Measurements from ENCODE around the gene SORCS1.

The SORCS1 gene

DNA sequence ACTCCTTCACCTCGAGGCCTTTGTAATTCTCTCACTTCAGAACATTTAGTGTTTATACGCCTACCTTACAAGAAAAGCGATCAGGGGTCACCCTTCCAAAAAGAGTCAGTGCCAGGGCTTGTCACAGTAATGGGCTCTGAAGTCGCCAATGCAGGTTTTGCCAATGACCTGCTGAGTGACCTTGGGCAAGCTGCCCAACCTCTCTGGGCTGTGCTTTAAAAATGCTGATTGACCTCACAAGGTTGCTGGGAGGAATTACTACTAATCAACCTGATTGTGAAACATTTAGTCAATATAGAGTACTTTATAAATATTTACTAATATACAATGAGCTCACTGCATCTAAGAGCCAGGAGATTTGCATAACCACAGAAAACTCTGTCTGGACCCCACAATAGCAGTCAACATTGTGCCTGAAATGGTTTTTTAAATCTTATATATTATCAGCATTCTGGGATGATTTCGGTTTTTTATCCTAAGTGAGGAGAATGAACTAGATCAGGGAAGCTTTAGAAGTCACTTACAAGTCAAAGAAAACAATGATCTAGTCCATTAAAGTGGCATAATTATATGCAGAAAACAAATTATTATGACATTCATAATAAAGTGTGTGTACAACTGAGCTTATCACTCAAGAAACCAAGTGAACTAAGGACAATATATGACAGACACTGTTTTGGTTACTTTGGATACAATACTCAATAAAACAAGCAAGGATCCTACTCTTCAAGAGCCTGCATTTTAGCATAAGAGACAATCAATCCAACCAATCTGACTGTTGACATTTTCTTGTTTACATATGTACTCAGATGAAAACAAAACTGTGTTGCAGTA is 290.5 kb downstream of the SORCS1 start:
- no peak for FAIRE-seq

DNA sequence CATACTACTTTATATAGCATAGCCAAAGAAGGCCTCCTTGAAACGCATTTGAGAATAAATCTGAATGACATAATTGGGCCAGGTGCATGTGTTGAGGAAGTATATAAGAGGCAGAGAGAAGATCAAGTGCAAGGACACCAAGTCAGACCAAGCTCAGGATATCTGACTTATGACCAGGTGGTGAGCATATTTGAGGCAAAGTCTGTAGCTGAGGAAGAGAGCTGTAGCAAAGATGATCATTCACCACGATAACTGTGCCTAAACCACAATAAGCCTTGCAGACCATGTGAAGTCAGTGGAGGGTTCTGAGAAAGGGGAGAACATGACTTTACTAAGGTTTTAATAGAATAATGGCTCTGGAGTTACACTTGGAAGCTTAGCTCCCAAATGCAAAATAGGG is 292.3 kb downstream of the SORCS1 start:
- no peak for FAIRE-seq

DNA sequence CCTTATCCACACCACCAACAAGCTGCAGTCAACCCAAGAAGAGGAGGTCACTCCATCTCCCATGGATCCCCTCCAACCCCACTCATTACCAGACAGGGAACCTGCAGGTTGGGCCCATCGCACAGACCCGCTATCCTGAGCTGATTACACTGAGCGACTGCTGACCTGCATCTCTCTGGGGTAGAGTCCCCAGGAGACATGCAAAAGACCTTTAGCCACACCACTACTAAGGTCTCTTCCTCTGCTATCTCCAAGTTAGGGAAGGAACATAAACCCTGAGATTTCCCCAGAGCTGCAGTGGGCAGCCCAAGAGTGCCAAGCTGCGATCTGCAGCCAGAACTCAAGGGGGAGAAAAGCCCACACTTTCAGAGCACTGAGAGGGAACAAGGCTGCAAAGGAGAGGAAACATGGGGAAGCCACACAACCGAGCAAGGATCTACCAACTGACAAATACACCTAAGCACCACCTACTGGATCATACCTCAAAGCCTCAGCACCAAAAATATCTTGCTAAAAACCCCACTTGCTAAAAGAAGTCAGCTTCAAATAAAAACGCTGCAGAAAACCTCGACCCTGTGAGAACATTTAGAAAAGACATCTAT is 298.2 kb downstream of the SORCS1 start:
- FAIRE-seq: no peak

DNA sequence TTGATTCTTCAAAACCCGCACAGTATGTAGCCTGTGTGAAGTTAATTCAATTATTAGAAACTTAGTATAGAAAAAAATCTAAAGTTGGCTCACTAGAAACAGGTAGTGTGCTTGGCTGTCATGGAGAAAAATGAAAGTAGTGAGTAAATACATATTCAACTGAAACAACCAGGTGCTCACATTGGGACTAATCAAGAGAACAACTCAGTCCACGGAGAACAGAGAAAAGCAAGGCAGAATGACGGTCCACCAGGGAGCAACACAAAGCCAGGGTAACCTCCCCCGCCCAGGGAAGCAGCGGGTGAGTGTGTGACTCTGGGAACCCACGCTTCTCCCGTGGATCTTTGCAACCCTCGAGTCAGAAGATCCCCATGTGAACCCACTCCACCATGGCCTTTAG is 300.5 kb downstream of the SORCS1 start:
- no peak for FAIRE-seq

DNA sequence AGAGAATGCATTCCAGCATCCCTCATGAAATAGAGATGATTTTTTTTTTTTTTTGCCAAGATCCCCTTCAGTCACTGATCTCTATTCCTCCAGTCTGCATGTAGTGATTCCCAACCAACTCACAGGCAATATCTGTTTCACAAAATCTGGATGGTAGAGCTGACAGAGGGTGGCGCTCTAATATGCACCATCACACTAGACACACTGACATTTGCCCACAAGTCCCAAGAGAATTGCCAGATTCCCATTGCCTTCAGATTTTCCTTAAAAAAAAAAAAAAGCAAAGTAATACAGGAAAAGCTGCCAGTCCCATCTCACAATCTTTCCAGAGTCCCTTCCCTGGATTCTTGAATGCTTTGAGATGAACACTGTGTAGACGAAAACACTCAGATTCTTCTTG is 301.0 kb downstream of the SORCS1 start:
- FAIRE-seq: no peak

DNA sequence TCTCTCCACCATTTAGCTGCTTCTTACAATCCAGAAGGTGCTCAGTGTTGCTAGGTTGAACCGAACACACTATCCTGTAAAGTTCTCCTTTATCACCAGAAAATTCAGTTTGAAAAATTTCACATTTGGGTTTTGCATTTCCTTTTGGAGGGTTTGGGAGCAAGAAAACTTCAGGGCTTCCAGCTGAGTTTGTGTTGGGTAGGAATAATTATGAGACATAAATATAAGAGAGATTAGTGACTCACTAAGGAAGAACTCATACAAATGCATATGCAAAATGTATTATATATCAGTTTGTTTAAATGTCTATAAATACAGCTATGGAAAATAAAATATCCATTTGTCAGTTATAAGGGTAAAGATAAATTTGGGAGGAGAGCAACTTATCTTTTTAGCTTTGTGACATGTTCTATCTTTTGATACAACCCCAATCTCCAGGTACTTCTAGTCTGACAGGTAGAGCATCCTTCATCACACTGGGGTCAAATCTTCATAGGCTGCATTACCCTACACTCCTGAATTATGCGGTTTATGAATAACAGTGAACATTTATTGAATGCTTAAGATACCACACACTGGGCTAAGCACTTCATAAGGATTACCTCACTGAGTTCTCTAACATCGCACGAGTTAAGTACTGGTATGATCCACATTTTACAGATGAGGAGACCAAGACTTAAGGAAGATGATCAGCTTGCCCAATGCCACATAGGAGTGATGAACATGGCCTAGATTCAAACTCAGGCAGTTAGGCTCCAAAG is 304.4 kb downstream of the SORCS1 start:
- FAIRE-seq: no peak

DNA sequence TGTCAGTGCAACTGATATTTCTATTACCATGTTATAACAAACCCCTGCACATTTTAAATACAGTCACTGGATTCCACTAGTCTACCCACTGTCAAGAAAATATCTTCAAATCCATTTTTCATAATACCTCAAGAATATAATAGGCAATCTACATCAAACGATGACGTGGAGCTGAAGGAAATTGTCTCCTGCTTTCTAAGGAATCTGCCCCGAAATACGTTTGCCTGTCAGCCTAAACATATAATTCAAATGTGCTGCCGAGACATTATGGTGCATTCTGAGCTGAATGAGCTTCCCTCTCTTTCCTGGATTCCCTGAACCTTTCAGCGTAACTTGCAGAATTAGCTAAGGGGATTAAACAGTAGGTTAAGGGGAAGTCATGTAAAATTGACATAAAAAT is 306.8 kb downstream of the SORCS1 start:
- no peak for FAIRE-seq

DNA sequence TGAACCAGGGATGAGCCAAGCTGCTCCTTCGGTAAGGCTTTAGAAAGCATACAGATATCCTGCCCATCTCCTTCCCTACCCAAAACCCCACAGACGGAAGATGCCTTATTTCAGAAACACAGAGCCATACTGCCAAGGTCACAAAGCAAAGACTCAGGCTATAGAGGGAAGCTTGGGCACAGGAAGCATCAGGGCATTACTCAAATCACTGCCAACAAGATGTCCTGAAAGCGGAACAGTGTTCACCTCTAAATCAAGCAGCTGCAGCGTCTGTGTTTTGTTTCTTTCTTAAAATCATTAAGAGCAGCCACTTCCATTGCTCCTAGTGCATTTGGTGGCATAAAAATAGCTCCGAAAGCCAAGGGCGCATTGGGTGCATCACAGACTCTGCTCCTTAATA is 307.3 kb downstream of the SORCS1 start:
- no peak for FAIRE-seq

DNA sequence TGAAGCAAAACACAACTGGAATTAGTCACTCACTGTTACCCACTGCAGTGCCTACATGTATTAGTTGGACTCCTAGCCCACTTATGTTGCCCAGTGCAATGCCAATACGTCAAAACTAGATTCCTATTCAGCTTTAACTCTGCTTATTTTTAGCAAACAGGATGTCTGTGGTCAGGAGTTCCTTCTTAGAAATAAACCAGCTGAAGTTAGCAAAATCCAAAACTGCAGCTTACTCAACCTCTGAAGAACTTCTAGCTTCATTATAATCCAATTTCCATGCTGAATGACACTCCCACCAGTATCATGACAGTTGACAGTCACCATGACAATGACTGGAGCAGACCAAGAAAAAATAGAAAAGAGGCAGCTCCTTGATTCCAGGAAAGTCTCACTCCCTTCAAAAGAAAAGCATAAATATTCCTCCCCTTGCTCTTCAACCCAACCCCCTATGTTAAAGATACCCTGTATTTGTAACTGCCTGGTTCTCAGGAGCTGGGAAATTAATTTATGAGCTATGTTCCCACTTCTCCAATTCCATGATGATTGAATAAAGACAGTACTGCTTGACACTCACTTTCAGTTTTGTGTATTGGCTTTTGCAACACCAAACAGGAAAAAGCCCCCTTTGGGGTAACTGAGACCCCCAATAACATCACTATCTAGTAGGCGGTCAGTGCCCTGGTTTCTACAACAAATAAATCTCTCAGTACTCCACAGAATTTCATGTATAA is 327.4 kb downstream of the SORCS1 start:
- no peak for FAIRE-seq

DNA sequence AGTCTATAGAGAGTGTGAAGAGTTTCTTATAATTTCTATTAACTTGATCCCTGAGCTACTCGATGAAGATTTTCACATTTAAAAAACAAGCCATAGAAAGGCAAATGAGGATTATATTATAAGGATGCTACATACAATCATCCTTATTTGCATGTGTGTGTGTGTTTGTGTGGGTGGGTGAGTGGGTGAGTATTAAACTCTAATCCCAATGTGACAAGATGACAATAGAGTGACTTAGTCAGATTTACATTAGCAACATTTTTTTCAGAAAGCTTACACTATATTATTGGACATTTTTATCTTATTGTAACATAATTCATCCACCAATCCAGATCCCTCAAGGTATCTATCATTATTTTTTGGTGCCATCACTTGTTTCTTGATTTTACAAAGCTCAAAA is 331.7 kb downstream of the SORCS1 start:
- FAIRE-seq: no peak

DNA sequence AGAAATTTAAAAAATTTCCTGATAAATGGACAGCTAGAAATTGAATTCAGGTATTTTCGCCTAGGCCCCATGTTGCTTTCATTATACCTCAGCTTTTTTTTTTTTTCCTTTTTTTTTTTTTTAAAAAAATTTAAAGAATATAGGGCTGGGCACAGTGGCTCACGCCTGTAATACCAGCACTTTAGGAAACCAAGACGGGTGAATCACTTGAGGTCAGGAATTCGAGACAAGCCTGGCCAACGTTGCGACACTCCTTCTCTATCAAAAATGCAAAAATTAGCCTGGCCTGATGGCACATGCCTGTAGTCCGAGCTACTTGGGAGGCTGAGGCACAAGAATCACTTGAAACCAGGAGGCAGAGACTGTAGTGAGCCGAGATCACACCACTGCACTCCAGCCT is 334.0 kb downstream of the SORCS1 start:
- FAIRE-seq: no peak

DNA sequence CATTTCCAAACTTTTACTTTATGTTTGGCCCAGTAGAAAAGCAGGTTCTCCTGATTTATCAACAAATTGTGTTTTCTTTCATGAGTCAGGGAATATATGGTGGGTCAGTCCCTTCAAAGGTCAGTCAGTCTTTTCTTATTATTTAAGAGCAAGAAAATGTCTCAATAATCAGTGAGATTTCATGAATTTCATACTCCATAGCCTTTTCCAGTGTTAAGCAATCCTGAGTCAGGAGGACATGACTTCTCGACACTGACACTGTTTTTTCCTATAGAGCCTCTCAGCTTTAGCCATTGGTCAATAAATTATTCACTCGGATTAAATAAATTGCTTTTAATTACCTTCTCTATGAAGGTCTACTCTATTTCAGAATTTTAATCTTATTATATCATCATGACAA is 334.5 kb downstream of the SORCS1 start:
- FAIRE-seq: no peak

DNA sequence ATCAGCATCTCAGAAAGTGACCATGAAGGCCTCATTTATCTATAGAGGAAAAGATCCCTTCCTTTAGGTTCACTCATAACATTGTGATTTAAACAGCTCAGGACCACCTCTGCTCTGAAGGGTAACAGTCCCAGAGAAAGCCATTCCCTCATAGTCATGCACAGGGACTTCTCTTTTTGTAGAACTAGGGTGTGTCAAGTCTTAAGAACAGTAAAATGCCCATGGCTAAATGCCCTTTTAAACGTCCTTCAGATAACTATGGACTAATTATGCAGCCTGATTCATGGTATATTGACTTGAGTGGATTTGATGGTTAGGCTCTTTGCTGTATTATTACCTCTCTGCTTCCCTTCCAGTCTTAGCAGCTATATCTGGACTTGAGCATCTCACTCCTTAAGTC is 337.8 kb downstream of the SORCS1 start:
- FAIRE-seq: no peak

DNA sequence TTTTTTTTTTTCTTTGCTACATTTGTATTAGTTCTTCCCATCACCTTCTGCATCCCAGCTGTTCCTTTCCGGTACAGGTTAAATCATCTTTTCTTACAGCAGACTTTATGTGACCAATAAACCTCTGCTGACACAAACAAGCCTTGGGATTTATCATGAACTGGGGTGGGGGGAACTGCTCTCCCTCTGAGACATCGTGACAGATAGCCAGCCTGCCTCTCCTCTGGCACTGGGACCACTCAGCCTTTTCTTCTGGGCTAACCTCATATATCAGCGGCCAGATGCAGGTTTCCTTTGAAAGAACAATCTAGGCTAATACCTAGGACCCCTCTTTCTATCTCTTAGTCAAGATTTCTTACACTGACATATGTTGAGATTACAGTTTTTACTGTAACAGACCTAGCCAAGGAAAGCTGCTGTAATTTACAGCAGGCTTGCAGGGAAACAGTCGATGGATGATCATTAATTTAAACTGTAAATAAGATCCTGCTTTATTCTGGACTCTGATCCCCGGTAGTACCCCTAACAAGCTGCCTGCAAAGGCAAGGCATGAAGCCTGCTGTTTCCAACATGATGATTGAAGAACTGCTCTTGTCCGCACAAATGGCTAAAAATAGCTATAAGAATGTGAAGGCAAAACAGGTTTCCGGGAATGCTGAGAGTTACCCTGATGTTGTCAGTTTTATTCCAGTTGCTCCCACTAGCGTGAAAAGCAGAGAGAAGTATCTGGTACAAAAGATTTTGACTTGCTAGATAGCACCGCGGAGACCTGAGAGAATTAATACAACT is 338.7 kb downstream of the SORCS1 start:
- no peak for FAIRE-seq

DNA sequence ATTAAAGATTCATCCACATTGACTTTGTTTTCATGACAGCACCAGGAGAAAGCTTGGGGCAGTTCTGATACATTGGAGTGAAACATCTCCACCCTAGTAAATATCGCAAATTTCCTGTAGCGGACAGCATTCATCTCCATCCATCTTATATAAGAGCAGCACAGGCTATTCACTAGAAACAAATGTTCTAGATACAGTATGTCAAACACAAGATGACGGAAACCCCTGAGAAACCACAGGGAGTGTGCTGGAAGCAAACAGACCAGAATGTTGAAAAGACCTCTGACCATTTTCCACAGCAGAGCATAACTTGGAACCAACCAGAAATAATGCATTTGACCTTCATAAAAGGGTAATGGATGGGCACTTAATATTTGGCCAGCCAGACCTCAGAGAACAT is 343.9 kb downstream of the SORCS1 start:
- no peak for FAIRE-seq

DNA sequence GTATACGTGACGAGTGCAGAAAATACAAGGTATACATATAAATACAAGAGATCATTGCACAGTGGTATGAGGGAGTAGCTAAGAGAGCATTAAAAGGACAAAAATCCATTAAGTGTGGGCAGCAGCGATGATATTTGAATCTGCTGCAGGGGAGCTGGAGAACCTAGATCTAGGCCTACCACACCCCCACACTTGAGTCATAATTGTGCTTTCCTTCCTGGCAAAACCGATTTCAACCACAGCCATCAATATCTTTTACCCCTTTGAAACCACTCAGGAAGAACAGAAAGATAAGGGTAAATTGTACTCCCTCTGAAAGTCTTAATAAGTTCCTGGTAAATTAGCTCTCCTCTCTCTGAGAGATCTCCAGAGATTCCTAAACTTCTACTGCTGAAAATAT is 345.0 kb downstream of the SORCS1 start:
- no peak for FAIRE-seq

DNA sequence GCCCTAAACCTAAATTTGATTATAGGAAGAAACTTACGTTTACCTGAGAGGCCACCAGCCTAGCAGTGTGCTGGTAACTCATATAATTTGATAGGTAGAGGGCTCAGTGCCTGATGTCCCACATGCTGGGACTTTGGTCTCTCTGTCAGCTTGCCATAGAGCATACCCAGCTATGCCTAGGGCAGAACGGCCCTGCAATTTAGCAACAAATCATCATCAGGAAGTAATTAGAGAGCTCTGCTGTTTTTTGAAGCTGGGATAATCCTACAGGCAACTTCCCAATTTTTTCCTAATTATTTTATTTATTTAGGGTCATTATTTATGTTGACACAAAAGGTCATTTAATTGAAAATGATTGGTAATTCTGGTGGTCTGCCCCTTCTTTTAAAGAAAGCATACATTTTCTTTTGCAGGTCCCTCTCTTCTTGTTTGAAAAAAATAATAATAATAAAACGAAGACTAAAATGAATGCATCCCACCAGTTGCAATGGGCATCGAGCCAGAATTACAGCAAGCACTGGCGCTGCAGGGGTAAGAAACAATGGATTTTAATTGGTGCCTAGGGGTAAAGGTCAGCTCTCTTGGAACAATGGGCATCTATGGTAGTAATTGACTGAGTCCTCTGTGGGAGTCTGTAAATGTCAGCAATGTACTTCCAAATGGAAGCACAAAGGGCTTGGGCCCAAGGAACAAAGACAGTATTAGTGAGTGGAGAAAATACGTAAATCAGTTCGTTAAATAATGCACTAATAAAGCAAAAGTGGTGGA is 348.0 kb downstream of the SORCS1 start:
- FAIRE-seq: no peak

DNA sequence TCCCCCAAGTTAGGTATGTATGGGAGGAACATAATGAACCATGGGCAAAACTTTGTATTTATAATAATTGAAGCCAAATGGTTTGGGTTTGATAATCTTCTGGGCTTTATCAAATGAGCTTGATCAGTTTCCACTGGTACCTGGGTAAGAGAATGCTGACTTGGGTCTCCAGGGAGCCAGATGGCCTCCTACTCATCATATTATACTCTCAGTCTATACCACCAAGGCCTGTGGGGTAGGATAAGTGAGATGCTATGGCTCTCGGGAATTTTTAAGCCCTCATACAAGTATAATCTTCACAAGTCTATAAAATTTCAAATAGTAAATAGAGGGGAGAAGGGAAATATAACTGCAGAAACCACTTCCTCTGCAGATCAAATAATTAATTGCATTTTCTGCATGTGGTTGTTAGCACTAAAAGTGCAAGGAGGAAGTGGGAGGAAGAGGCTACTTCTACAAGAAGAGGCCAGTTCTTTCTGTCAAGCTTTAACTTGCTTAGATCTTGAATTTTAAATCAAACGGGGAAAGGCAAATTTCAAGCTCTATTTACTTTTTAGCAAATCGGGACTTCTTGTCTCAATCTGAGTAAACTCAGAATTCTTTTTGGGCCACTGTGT is 349.0 kb downstream of the SORCS1 start:
- no peak for FAIRE-seq

DNA sequence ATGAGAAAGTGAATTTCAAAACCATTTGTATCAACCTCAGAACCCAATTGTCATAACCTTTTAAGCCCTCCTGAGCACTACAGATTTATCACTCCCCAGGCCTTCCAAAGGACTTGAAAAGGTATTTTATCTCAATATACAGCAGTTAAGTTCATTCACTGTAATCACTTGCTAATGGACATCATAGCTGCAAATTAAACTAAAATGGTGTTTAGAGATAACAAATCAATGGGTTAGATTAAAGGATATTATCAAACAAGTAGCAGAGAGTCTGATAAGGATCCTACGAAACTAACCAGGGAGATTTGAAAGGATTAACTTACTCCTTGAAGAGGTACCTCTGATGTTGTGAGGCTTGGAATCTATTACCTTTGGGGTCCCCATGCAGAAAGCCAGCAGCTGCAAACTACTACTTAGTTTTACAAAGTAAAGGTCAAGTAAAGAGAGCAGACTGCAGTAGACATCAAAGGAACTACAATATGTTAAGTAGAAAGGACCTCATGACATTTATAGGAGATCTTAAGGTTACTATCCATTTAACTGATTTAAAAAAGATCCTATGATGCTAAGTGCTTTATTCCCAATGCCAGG is 359.4 kb downstream of the SORCS1 start:
- no peak for FAIRE-seq

DNA sequence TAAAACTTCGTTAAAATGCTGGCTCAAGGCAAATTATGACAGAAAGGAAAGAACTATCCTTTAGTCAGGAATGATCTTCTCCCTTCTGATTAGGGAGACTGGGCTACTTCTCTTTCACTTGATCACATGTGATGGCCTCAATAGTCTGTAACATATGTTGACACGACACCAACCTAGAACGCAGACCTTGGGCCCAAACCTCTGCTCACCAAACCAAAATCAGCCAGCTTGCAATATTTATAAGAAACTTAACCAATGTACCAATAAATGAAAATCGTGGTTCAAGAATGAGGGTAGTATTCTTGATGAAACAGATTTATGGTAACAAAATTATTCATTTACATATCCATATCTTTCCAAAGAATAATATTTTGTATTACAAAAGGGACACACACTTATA is 361.6 kb downstream of the SORCS1 start:
- no peak for FAIRE-seq

DNA sequence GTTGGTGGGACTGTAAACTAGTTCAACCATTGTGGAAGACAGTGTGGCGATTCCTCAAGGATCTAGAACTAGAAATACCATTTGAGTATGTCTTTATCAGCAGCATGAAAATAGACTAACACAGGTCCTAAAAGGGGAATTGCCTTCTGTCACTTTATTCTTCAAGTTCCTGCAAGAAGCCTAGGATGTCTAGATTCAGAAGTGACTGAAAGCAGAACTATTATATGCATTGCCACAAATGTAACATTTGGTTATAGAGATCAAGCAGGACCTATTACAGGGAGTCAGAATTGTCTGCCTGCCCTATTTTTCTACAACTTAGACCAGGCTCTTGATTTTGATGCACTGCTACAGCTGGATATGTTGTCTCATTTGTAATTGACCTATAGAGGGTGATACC is 364.7 kb downstream of the SORCS1 start:
- FAIRE-seq: no peak
